ENCODE measurements around the gene AKTIP.
A peak's percentile ranks its signal among the peaks of the same experiment; 100 is the strongest.

Gene AKTIP

DNA sequence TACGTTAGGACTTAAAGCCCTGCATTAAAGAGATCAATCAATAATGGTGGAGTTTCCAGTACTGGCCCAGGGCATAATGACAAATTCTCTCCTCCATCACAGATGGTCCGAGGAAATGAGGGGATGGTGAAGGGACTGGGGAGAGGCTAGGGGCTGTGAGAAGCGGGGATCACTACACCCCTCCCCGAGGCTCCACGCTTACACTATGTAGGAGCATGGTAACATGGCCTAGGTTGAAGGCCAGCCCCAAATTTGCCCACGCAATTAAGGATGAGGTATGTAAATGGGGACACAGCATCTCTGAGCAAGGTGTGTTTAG lies 8.0 kb upstream of the AKTIP start:
- TF ChIP-seq CTCF (IDR thresholded peaks at IDR 0.05; ENCODE audit: low read depth, low read length): no peak

GRCh38 chr16:53510704-53511070 lies 7.7 kb upstream of the AKTIP start:
- Histone ChIP-seq H3K4me3 (ENCODE audit: low read depth, low read length) (peak overlapping the region; percentile 63), H3K27me3 (no peaks in the 10 kb centered on the region), H3K4me1 (peaks cover 2% of the 10 kb centered on the region; the same call in 1 of the 2 replicates), H3K36me3 (no peaks in the 10 kb centered on the region), H3K9me3 (no peaks in the 10 kb centered on the region)
- no peak for DNase-seq
- TF ChIP-seq CTCF (IDR thresholded peaks at IDR 0.05; ENCODE audit: low read depth, low read length): no peak

More for the DNA sequence above, 8.0 kb upstream of the AKTIP start:
- Histone ChIP-seq H3K4me1 (peaks cover 2% of the 10 kb centered on the region; the same call in 1 of the 2 replicates), H3K36me3 (no peaks in the 10 kb centered on the region), H3K27me3 (no peaks in the 10 kb centered on the region), H3K9me3 (no peaks in the 10 kb centered on the region), H3K4me3 (ENCODE audit: low read depth, low read length) (no peak overlapping the region)
- DNase-seq: no peak

DNA sequence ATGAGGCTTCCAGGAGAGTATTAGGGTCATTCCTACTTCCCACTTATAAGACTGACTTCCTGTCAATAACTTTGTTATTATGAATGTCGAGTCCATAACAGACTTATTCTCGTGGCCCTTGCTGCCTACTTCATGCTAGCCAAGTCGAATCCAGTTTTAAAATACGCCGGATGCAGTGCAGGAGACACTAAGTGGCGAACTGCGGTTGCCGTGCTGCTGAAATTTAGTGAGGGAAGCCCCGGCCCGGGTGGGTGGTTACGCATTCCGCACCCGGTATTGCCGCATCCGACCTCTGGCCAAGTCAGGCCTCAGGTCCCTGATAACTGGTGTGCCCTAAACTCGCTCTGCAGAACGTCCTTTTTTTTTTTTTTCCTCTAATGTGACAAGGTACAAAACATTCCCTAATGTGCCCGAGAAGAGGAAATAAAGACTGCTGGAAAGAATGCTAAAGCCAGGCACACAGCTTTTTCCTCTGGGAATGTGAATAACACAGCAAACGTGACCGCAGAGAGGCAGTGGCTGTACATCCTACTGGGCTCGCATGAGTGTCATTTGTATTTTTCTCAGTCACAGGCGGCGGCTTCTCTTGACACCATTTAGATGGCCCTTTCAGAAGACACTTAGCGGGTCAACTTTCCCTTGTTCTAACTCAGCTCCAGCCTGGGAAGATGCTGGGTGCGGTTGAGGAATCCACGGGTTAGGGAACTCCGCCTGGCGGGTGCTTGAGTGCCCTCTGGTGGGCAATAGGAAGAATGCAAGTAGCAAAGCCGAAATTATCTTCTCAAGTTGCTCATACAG lies 7.1 kb upstream of the AKTIP start:
- no peaks in the 10 kb centered on the region for H3K9me3 ChIP-seq
- no peaks in the 10 kb centered on the region for H3K27me3 ChIP-seq
- peak; percentile 96 for TF ChIP-seq CTCF (IDR thresholded peaks at IDR 0.05; ENCODE audit: low read depth, low read length)
- H3K36me3 ChIP-seq: no peaks in the 10 kb centered on the region
- peak; percentile 67 for DNase-seq
- H3K4me1 ChIP-seq: peaks cover 2% of the 10 kb centered on the region; the same call in 1 of the 2 replicates
- H3K4me3 ChIP-seq (ENCODE audit: low read depth, low read length): peak overlapping the region; percentile 63

GRCh38 chr16:53507464-53508179 lies 4.6 kb upstream of the AKTIP start:
- peaks cover 2% of the 10 kb centered on the region; the same call in 1 of the 2 replicates for H3K4me1 ChIP-seq
- no peak for TF ChIP-seq CTCF (IDR thresholded peaks at IDR 0.05; ENCODE audit: low read depth, low read length)
- DNase-seq: no peak
- no peaks in the 10 kb centered on the region for H3K27me3 ChIP-seq
- H3K4me3 ChIP-seq (ENCODE audit: low read depth, low read length): no peak overlapping the region
- H3K9me3 ChIP-seq: no peaks in the 10 kb centered on the region
- H3K36me3 ChIP-seq: no peaks in the 10 kb centered on the region

DNA sequence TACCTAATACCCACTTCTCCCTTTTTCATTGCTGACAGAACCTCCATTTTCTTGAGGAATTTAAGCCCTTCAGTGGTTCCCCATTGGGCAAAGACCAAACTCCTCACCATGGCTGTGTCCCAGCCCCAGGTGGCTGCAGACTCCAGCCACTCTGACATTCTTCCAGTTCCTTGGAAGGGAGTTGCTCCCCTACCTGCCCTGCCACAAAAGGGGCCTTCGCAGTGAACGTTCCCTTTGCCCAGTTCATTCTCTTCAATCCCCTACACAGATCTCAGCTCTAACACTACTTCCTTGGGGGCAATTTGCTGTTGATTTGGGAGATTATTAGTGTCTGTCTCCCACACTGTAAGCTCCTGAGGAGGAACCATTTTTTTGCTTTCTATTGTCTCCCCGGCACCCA lies 3.2 kb upstream of the AKTIP start:
- Histone ChIP-seq H3K36me3 (no peaks in the 10 kb centered on the region), H3K4me3 (ENCODE audit: low read depth, low read length) (no peak overlapping the region), H3K27me3 (peaks cover 5% of the 10 kb centered on the region), H3K9me3 (no peaks in the 10 kb centered on the region), H3K4me1 (peaks cover 2% of the 10 kb centered on the region; the same call in 1 of the 2 replicates)
- TF ChIP-seq CTCF (IDR thresholded peaks at IDR 0.05; ENCODE audit: low read depth, low read length): no peak
- no peak for DNase-seq

- no peaks in the 10 kb centered on the region for H3K36me3 ChIP-seq
- H3K4me1 ChIP-seq: peaks cover under 1% of the 10 kb centered on the region; the same call in 1 of the 2 replicates
- no peak for DNase-seq
- H3K27me3 ChIP-seq: peaks cover 6% of the 10 kb centered on the region
- peak overlapping the region; percentile 73 for H3K4me3 ChIP-seq (ENCODE audit: low read depth, low read length)
- no peak for TF ChIP-seq CTCF (IDR thresholded peaks at IDR 0.05; ENCODE audit: low read depth, low read length)
- H3K9me3 ChIP-seq: no peaks in the 10 kb centered on the region
These were observed 1.7 kb upstream of the AKTIP start for GRCh38 chr16:53504665-53505064.
